Activated naive CD4-positive, alpha-beta T cell treated with anti-CD3 and anti-CD28 coated beads, Interleukin-2, amount 10 ng/mL, durations not matched to agents 7 days and 5 days (primary cell): ENCODE measurements around the gene BLNK.
"Not testable (repeated sequence)": the region's sequence is repeated elsewhere in the genome, so short reads cannot be mapped to it uniquely, and the experiment has no call there.

Experiments used
- CTCF ChIA-PET: fragments of 350-600 bp; sonication (Branson Sonifier 250); formaldehyde crosslinking; loops from one replicate; lab custom pipeline; 2021; ENCODE audit warnings: antibody characterized with exemption; lab: Charles Lee
- DNase-seq: peaks from one replicate; pipeline ENCODE4 v3.0.0-alpha.2; 2020
- H3K27ac Mint-ChIP-seq: one replicate; pipeline ENCODE4 v1.8.0; 2021; ENCODE audit warnings: mild to moderate bottlenecking, moderate library complexity, mixed read lengths
- H3K27me3 Mint-ChIP-seq: one replicate; pipeline ENCODE4 v1.8.0; 2021; ENCODE audit warnings: mild to moderate bottlenecking, mixed read lengths
- H3K36me3 Mint-ChIP-seq: one replicate; pipeline ENCODE4 v1.8.0; 2021; ENCODE audit warnings: mixed read lengths
- H3K4me1 Mint-ChIP-seq: one replicate; pipeline ENCODE4 v1.8.0; 2021; ENCODE audit warnings: mixed read lengths
- H3K4me3 Mint-ChIP-seq: one replicate; pipeline ENCODE4 v1.8.0; 2021; ENCODE audit warnings: mild to moderate bottlenecking, moderate library complexity, mixed read lengths
- H3K9me3 Mint-ChIP-seq: one replicate; pipeline ENCODE4 v1.8.0; 2021; ENCODE audit warnings: mixed read lengths

Gene BLNK

DNA sequence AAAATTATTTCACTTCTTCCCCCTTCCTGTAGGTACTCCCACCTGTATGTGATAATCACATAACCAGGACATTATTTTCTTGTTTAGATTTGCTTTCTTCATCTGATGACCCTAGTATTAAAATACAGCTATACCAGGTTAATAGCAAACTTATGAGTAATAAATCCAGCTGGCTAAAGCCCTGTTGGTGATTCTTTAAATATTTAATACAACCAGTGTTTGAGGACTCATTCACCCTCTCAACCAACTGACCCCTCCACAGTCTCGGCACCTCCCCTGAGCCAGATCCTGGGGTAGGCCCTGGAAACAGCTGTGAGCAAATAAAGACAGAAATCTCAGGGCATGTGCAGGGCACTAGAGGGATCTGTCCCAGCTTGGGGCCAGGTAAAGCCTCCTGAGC is 58.5 kb downstream of the BLNK start:
- Mint-ChIP-seq H3K9me3 (no peaks in the 10 kb centered on the region), H3K36me3 (no peaks in the 10 kb centered on the region), H3K4me1 (no peaks in the 10 kb centered on the region), H3K27me3 (peaks cover 7% of the 10 kb centered on the region), H3K4me3 (no peak overlapping the region), H3K27ac (no peak overlapping the region)
- CTCF ChIA-PET, result interaction anchor here (1.1 to 1.7 kb wide), 2 partner anchors 17 to 196 kb away, joined by 3 to 5 read pairs; no protein-coding TSS in a partner anchor
- DNase-seq, result no peak

DNA sequence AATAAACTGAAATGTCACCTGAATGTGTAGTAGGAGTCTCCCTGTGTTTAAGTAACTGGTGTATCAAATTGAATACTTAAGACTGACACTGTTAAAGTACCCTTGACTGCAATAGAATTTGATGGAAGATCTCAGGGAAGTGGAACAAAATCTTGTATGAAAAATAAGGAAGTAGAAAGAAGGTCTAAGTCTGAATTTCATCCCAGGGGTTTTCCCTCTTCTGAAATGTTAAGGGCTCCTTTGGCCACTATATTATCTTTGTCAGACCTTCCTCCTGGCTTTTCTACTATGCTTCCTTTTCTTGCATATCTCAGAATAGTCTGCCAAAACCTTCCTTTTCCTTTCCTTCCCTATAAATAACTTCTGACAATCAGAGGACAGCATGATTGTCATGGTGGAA is 59.6 kb downstream of the BLNK start:
- H3K27me3 Mint-ChIP-seq, result peaks cover 11% of the 10 kb centered on the region
- no peaks in the 10 kb centered on the region for H3K9me3 Mint-ChIP-seq
- H3K4me3 Mint-ChIP-seq, result no peak overlapping the region
- no peaks in the 10 kb centered on the region for H3K36me3 Mint-ChIP-seq
- DNase-seq, result no peak
- no peaks in the 10 kb centered on the region for H3K4me1 Mint-ChIP-seq
- CTCF ChIA-PET, result no interaction called here
- H3K27ac Mint-ChIP-seq, result no peak overlapping the region

DNA sequence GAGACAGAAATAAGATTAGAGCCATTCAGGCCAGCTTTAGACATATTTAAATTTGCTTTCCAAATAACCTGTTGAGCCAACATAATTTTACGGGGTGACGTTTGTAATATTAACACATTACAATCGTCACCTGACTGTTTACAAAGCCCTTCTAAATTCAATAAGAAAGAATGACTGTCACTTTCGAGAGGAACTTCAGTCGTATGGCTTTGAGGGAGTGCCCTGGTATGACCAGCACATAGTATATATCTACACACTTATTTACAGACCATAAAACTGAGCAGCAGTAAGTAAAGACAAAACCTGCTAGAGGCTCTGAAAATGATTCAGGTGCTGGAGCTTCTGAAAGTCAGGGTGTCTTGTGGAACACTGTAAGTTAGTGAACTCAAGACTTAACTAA is 62.4 kb downstream of the BLNK start:
- H3K27ac Mint-ChIP-seq, result no peak overlapping the region
- H3K9me3 Mint-ChIP-seq, result no peaks in the 10 kb centered on the region
- H3K4me1 Mint-ChIP-seq, result no peaks in the 10 kb centered on the region
- H3K4me3 Mint-ChIP-seq, result no peak overlapping the region
- CTCF ChIA-PET, result no interaction called here
- no peak for DNase-seq
- no peaks in the 10 kb centered on the region for H3K36me3 Mint-ChIP-seq
- peaks cover 10% of the 10 kb centered on the region for H3K27me3 Mint-ChIP-seq

DNA sequence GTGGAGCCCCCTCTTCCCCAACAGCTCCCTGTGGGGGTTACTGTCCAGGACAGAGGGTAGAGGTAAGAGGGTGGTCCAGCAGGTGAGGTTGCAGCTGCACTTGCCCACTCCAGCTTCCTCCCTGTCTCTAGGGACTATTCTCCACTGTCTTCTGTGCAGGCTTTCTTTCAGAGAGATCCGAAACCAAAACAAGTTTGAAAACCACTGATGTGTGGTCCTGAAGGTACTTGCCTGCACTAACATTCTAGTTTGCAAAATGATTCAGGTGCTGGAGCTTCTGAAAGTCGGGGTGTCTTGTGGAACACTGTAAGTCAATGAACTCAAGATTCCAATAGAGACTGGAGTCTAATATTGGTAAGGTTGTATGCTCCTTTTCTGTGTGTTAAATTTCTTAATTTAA is 63.1 kb downstream of the BLNK start:
- CTCF ChIA-PET, result interaction anchor here (0.7 kb wide), 1 partner anchor 21 kb away, joined by 3 read pairs; no protein-coding TSS in a partner anchor
- H3K27ac Mint-ChIP-seq, result no peak overlapping the region
- DNase-seq, result no peak
- H3K36me3 Mint-ChIP-seq, result no peaks in the 10 kb centered on the region
- peaks cover 8% of the 10 kb centered on the region for H3K27me3 Mint-ChIP-seq
- no peaks in the 10 kb centered on the region for H3K9me3 Mint-ChIP-seq
- no peak overlapping the region for H3K4me3 Mint-ChIP-seq
- no peaks in the 10 kb centered on the region for H3K4me1 Mint-ChIP-seq

DNA sequence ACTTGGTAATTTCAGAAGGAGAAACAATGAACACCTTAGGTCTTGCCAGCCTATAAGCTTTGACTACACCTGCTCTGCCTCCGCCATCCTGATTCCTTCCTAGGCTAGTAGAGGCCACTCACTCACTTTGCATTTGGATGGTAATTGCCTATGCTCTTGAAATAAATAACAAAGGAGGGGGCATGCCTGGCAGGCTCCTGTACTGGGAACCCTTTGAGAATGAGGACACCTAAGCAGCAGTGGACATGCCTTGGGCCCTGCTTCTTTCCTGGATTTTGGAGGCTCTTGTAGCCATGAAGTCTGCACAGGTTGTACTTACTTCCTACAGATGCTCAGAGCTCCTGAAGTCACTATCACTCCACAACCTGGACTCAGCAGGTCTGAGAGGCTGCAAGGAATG is 65.8 kb downstream of the BLNK start:
- Mint-ChIP-seq H3K4me1 (no peaks in the 10 kb centered on the region), H3K36me3 (no peaks in the 10 kb centered on the region), H3K27me3 (peaks cover 8% of the 10 kb centered on the region), H3K4me3 (no peak overlapping the region), H3K9me3 (no peaks in the 10 kb centered on the region), H3K27ac (no peak overlapping the region)
- no peak for DNase-seq
- CTCF ChIA-PET, result no interaction called here

DNA sequence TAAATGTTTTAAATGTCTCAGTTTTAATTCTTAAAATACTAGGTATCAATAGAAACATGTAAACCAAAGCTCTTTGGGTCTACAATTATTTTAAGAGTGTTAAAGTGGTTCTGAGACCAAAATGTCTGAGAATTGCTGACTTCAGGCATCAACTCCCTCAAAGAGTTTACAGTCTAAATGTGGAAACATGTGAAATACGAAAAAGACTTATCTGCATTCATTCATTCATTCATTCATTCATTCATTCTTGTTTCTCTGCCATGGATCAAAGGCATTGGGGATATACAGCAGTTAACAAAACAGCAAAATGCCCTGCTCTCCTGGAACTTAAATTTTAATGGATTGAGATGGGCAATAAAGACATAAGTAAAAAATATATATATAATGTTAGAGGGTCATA is 69.8 kb downstream of the BLNK start:
- peaks cover 11% of the 10 kb centered on the region for H3K27me3 Mint-ChIP-seq

DNA sequence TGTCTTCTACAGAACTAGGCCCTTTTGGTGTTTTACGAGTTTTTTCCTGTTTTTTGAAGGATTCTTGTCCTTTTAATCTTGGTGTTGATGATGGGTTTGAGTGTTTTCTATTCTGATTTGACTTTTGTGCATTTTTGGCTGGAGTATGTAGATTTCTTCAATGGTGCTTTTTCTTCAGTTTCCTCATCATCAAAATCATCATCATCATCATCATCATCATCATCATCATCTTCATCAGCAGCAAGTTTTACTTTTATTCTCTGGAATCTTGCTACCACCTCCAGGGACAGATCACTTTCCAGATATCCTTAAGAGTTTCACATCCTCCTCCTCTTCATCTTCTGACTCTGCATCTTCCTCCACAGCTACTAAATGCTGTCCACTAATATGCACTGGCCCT is 81.9 kb downstream of the BLNK start:
- H3K4me3 Mint-ChIP-seq, DNase-seq, H3K4me1 Mint-ChIP-seq, CTCF ChIA-PET, H3K36me3 Mint-ChIP-seq, H3K9me3 Mint-ChIP-seq, H3K27ac Mint-ChIP-seq, H3K27me3 Mint-ChIP-seq: not testable (repeated sequence)

More for the DNA sequence above, 69.8 kb downstream of the BLNK start:
- CTCF ChIA-PET, result no interaction called here
- no peak for DNase-seq
- H3K4me3 Mint-ChIP-seq, result no peak overlapping the region
- H3K27ac Mint-ChIP-seq, result no peak overlapping the region
- no peaks in the 10 kb centered on the region for H3K9me3 Mint-ChIP-seq
- no peaks in the 10 kb centered on the region for H3K36me3 Mint-ChIP-seq
- H3K4me1 Mint-ChIP-seq, result no peaks in the 10 kb centered on the region

DNA sequence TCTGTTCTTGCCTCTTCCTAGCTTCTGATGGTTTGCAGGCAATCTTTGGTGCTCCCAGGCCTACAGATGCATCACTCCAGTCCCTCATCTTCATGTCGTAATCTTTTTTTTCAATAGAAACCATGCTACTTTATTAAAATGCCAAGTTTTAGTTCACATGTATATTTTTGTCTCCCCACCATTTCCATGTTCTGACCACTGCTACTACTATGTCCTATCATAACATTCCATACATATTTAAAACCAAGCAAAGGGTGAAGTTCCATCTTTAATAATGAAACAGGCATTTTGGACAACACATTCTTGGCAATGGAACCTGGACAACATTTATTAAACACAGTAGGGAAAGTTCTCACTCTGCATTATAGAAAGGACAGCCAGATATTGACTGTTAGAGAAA is 82.5 kb downstream of the BLNK start:
- CTCF ChIA-PET, result no interaction called here
- no peak for DNase-seq
- H3K27ac Mint-ChIP-seq, result no peak overlapping the region
- no peaks in the 10 kb centered on the region for H3K9me3 Mint-ChIP-seq
- no peaks in the 10 kb centered on the region for H3K27me3 Mint-ChIP-seq
- no peaks in the 10 kb centered on the region for H3K36me3 Mint-ChIP-seq
- H3K4me3 Mint-ChIP-seq, result no peak overlapping the region
- no peaks in the 10 kb centered on the region for H3K4me1 Mint-ChIP-seq

DNA sequence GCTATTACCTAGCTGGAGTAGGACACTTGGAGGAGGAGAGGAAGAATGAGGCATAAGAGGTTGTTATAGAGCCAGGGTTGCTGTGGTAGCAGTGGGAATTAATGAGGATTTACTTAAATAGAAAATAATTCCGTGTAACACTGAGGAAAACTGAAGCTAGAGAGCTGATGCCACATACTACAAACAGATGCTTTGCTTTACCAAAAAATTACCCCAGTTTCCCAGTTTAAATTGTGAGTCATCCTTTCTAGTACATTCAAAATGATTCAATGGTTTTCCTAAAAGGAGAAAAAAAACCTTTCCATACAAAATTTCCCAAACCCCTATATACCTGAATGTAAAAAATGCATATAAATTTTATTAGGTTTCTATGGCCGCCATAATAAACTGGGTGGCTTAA is 82.9 kb downstream of the BLNK start:
- H3K27me3 Mint-ChIP-seq, result no peaks in the 10 kb centered on the region
- no peak for DNase-seq
- H3K4me1 Mint-ChIP-seq, result no peaks in the 10 kb centered on the region
- H3K9me3 Mint-ChIP-seq, result peaks cover 3% of the 10 kb centered on the region
- no peak overlapping the region for H3K4me3 Mint-ChIP-seq
- CTCF ChIA-PET, result no interaction called here
- H3K27ac Mint-ChIP-seq, result no peak overlapping the region
- H3K36me3 Mint-ChIP-seq, result no peaks in the 10 kb centered on the region

DNA sequence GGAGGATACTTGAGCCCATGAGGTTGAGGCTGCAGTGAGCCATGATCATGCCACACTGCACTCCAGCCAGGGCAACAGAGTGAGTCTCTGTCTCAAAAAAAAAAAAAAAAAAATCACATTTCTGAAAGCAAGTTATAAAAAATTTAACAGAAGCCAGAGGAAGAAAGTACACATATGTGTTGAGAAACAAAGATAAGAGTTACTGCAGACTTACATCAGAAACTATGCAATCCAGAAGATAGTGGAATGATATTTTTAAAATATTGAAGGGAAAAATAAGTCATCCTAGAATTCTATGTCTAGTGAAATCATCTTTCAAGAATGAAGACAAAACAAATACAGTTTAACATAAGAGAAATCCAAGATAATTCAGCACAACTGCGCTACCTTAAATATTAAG is 94.4 kb downstream of the BLNK start:
- Mint-ChIP-seq H3K4me3 (no peak overlapping the region), H3K4me1 (no peaks in the 10 kb centered on the region), H3K27ac (no peak overlapping the region), H3K36me3 (no peaks in the 10 kb centered on the region), H3K27me3 (peaks cover 10% of the 10 kb centered on the region), H3K9me3 (peaks cover 17% of the 10 kb centered on the region)
- no peak for DNase-seq
- CTCF ChIA-PET, result no interaction called here

DNA sequence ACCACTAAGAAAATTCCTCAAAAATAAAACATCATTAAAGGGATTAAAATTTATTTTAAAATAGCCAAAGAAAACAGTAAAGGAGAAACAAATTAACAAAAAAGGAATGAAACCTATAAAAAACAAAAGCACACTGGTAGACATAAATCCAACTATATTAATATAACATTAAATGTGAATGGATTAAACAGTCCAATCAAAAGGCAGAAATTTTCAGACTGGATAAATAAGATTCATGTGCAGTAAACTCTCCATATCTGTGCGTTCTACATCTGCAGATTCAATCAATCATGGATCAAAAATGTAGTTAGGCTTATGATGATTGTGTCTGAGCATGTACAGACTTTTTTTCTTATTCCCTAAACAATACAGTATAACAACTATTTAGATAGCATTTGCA is 98.7 kb downstream of the BLNK start:
- CTCF ChIA-PET, result no interaction called here
- Mint-ChIP-seq H3K27ac (no peak overlapping the region), H3K36me3 (no peaks in the 10 kb centered on the region), H3K9me3 (peaks cover 20% of the 10 kb centered on the region), H3K4me3 (no peak overlapping the region), H3K27me3 (peaks cover 3% of the 10 kb centered on the region), H3K4me1 (no peaks in the 10 kb centered on the region)
- no peak for DNase-seq

DNA sequence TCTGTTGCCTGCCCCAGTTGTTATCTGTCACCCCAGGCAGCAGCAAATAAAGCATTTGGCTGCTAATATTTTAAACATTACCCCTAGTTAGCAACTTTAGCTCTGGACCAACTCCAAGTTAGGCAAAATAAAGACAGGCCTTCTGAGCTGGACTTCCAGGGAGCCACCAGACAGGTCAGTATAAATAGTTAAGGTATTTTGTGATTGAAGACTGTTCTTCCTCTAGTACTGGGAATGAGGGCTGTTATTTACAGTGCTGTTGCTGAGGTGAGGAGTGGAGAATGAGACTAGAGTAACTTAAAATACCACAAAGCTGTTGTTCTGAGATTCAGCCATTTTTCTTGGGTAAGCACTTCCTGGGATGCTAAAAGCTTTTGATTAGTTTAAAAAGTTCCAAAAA is 101.1 kb downstream of the BLNK start:
- Mint-ChIP-seq H3K4me3 (no peak overlapping the region), H3K27ac (no peak overlapping the region), H3K9me3 (peaks cover 20% of the 10 kb centered on the region), H3K4me1 (no peaks in the 10 kb centered on the region), H3K36me3 (peaks cover 3% of the 10 kb centered on the region), H3K27me3 (peaks cover 3% of the 10 kb centered on the region)
- no peak for DNase-seq
- CTCF ChIA-PET, result no interaction called here

DNA sequence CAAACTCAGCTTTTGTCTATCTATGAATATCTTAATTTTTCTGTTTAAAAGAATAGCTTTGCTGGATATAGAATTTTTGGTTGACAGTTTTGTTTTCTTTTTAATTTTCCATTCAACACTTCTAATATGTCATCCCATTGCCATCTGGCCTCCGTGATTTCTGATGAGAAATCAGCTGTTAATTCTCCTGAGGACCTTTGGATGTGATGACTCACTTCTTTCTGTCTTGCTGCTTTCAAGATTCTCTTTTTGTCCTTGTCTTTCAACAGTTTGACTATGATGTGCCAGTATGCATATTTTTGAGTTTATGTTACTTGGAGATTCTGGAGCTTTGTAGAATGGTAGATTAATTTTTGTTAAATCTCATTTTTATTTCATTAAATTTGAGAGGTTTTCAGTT is 102.8 kb downstream of the BLNK start:
- Mint-ChIP-seq H3K27ac (no peak overlapping the region), H3K4me1 (no peaks in the 10 kb centered on the region), H3K27me3 (peaks cover 3% of the 10 kb centered on the region), H3K36me3 (peaks cover 3% of the 10 kb centered on the region), H3K9me3 (peaks cover 15% of the 10 kb centered on the region), H3K4me3 (no peak overlapping the region)
- no peak for DNase-seq
- CTCF ChIA-PET, result no interaction called here

DNA sequence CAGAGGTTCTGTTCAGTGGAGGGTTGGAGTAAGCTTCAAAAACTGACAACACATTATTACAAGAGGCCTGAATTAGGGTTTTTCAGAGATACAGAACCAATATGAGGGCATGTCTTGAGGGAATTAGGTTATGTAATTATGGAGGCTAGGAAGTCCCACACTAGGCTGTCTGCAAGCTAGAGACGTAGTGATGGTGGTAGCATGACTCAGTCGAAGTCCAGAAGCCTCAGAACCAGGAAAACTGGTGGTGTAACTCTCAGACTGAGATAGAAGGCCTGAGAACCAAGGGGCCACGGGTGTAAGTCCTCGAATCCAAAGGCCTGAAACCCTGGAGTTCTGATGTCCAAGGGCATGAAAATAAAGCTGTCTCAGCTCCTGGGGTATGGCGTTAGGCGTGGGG is 105.6 kb downstream of the BLNK start:
- no peak overlapping the region for H3K27ac Mint-ChIP-seq
- CTCF ChIA-PET, result no interaction called here
- H3K4me3 Mint-ChIP-seq, result no peak overlapping the region
- no peaks in the 10 kb centered on the region for H3K27me3 Mint-ChIP-seq
- H3K4me1 Mint-ChIP-seq, result no peaks in the 10 kb centered on the region
- DNase-seq, result no peak
- H3K9me3 Mint-ChIP-seq, result peaks cover 13% of the 10 kb centered on the region
- H3K36me3 Mint-ChIP-seq, result peaks cover 6% of the 10 kb centered on the region

DNA sequence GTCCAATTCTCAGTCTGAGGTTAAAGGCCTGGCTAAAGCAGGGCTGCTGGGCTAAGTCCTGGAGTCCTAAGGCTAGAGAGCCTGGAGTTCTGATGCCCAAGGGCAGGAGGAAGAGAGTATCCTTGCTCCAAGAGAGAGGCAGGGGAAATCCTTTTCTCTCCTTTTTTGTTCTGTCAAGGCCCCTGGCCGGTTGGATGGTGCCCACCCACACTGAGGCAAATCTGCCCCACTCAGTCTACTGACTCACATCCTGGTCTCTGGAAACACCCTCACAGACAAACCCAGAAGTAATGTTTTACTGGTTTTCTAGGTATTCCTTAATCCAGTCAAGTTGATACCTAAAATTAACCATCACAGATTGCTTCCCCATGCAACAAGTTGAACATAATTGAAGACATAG is 118.3 kb downstream of the BLNK start:
- no peaks in the 10 kb centered on the region for H3K9me3 Mint-ChIP-seq
- no peaks in the 10 kb centered on the region for H3K4me1 Mint-ChIP-seq
- H3K36me3 Mint-ChIP-seq, result peaks cover 61% of the 10 kb centered on the region
- no peak overlapping the region for H3K27ac Mint-ChIP-seq
- CTCF ChIA-PET, result no interaction called here
- DNase-seq, result no peak
- no peaks in the 10 kb centered on the region for H3K27me3 Mint-ChIP-seq
- no peak overlapping the region for H3K4me3 Mint-ChIP-seq

DNA sequence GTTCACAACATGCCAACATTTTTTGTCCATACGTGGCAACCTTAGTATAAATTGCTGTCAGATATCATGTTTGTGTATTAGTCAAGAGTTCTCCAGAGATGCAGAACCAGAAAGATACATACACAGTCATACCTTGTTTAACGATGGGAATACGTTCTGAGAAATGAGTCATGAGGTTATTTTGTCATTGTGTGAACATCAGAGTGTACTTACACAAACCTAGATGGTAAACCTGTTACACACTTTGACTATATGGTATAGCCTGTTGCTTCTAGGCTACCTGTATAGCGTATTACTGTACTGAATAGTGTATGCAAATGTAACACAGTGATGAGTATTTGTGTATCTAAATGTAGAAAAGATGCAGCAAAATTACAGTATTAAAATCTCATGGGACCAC is 118.9 kb downstream of the BLNK start:
- H3K4me3 Mint-ChIP-seq, result no peak overlapping the region
- H3K36me3 Mint-ChIP-seq, result peaks cover 62% of the 10 kb centered on the region
- CTCF ChIA-PET, result no interaction called here
- no peaks in the 10 kb centered on the region for H3K4me1 Mint-ChIP-seq
- H3K9me3 Mint-ChIP-seq, result no peaks in the 10 kb centered on the region
- no peak for DNase-seq
- H3K27me3 Mint-ChIP-seq, result no peaks in the 10 kb centered on the region
- no peak overlapping the region for H3K27ac Mint-ChIP-seq
